Smooth muscle cell (in vitro differentiated cells): ENCODE data around the gene TBX15. TPM values are rescaled to one million over a fixed set of nuclear protein-coding genes. Genes with fewer than 3 reads are reported as not detected.
A peak's percentile ranks its signal among the peaks of the same experiment; 100 is the strongest.

Source experiments
- DNase-seq: peaks from one replicate; lab custom pipeline; 2025; ENCODE audit not compliant: unreplicated experiment; lab: John Stamatoyannopoulos, UW
- H2AFZ ChIP-seq: fragments of 200-600 bp; sonication (generic); 2 replicates; pipeline ENCODE4 v1.6.0; 2016; ENCODE audit warnings: antibody characterized with exemption, low read depth, mild to moderate bottlenecking
- H3F3A ChIP-seq: fragments of 200-600 bp; sonication (generic); 2 replicates; pipeline ENCODE4 v1.6.0; 2017; ENCODE audit warnings: antibody characterized with exemption, low read depth
- H3K27ac ChIP-seq: fragments of 200-600 bp; sonication (generic); 2 replicates; pipeline ENCODE4 v1.5.1; 2016; ENCODE audit warnings: low read depth, mild to moderate bottlenecking
- H3K27me3 ChIP-seq: fragments of 200-600 bp; sonication (generic); 2 replicates; pipeline ENCODE4 v1.6.1; 2016; ENCODE audit warnings: low read depth, mild to moderate bottlenecking
- H3K36me3 ChIP-seq: fragments of 200-600 bp; sonication (generic); 2 replicates; pipeline ENCODE4 v1.5.1; 2016; ENCODE audit warnings: low read depth
- H3K4me1 ChIP-seq: fragments of 200-600 bp; sonication (generic); 2 replicates; pipeline ENCODE4 v1.5.1; 2016; ENCODE audit warnings: low read depth
- H3K4me2 ChIP-seq: fragments of 200-600 bp; sonication (generic); 2 replicates; pipeline ENCODE4 v1.6.0; 2016; ENCODE audit warnings: mild to moderate bottlenecking
- H3K4me3 ChIP-seq: fragments of 200-600 bp; sonication (generic); 2 replicates; pipeline ENCODE4 v1.5.1; 2016; ENCODE audit warnings: mild to moderate bottlenecking
- H3K79me2 ChIP-seq: fragments of 200-600 bp; sonication (generic); 2 replicates; pipeline ENCODE4 v1.6.0; 2016; ENCODE audit warnings: low read depth, mild to moderate bottlenecking
- H3K9ac ChIP-seq: fragments of 200-600 bp; sonication (generic); 2 replicates; pipeline ENCODE4 v1.6.0; 2016; ENCODE audit warnings: low read depth
- H3K9me3 ChIP-seq: fragments of 200-600 bp; sonication (generic); replicated peaks from 2 replicates; pipeline ENCODE4 v1.5.1; 2016; ENCODE audit warnings: low read depth
- H4K20me1 ChIP-seq: fragments of 200-600 bp; sonication (generic); 2 replicates; pipeline ENCODE4 v1.6.0; 2016; ENCODE audit warnings: low read depth
- CTCF ChIP-seq: fragments of 200-600 bp; sonication (generic); IDR thresholded peaks from 2 replicates; pipeline ENCODE4 v1.5.1; 2017; ENCODE audit warnings: borderline replicate concordance, mild to moderate bottlenecking, antibody characterized with exemption; ENCODE audit not compliant: insufficient read depth, poor library complexity, severe bottlenecking
- WGBS: methylation state at CpG from one replicate; pipeline ENCODE4 v1.1.7; 2016; ENCODE audit warnings: low lambda C conversion rate; 5-methylcytosine and 5-hydroxymethylcytosine counted together
- polyA plus RNA-seq: library from polyadenylated mRNA; unstranded; fragments of >200 nt; fragmentation: Nextera tagmentation; extraction: Ambion mirVana; gene quantifications from 2 replicates; pipeline ENCODE4 v1.2.1, GENCODE V29; 2016
- total RNA-seq: library from RNA; depleted of rRNA; stranded (reverse); fragments of >200 nt; gene quantifications from 2 replicates; pipeline ENCODE4 v1.2.3, GENCODE V29; 2014

TBX15 gene
- total and polyA plus RNA-seq, 2 experiments from 2014 or later: 2.7 to 3.5 TPM

DNA sequence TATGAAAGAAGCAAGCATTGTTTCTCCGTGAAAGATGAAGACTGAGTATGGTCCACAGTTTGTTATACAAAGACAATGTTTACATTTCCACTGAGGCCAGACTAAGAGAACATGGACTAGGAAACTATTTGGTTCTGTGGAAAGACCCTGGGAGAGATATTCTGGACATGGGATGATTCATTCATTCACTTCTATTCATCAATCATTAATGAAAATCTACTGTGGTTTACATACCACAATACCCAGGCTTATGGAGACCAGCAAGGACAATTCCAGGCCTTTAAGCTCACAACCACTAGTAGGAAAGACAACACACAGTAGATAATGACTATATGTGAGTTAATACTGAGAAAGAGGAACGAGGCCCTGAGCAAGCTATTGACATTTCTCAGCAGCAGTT, 125.4 kb downstream of the TBX15 start:
- no peak for DNase-seq
- no peak for TF ChIP-seq CTCF
- Histone ChIP-seq H3K27ac (peak overlapping the region; percentile 97), H3K36me3 (no peaks in the 10 kb centered on the region), H3K9ac (peak overlapping the region; percentile 76), H3F3A (no peaks in the 10 kb centered on the region), H3K4me2 (peak overlapping the region; percentile 54), H2AFZ (no peak overlapping the region), H3K9me3 (no peaks in the 10 kb centered on the region), H3K4me3 (no peak overlapping the region), H4K20me1 (no peaks in the 10 kb centered on the region), H3K4me1 (no peaks in the 10 kb centered on the region), H3K27me3 (no peaks in the 10 kb centered on the region), H3K79me2 (no peaks in the 10 kb centered on the region)
- WGBS: 43% methylated on average over 2 of the region's 2 CpGs

GRCh38 chr1:118861216-118861615, 126.9 kb downstream of the TBX15 start:
- peak overlapping the region; percentile 57 for H3K9ac ChIP-seq
- H3K79me2 ChIP-seq: no peaks in the 10 kb centered on the region
- no peaks in the 10 kb centered on the region for H3K27me3 ChIP-seq
- no peak overlapping the region for H3K4me2 ChIP-seq
- no peak overlapping the region for H2AFZ ChIP-seq
- H4K20me1 ChIP-seq: no peaks in the 10 kb centered on the region
- no peak for DNase-seq
- H3F3A ChIP-seq: no peaks in the 10 kb centered on the region
- no peaks in the 10 kb centered on the region for H3K9me3 ChIP-seq
- H3K4me3 ChIP-seq: no peak overlapping the region
- H3K27ac ChIP-seq: peak overlapping the region; percentile 97
- no peaks in the 10 kb centered on the region for H3K36me3 ChIP-seq
- no peak for TF ChIP-seq CTCF
- H3K4me1 ChIP-seq: no peaks in the 10 kb centered on the region

DNA sequence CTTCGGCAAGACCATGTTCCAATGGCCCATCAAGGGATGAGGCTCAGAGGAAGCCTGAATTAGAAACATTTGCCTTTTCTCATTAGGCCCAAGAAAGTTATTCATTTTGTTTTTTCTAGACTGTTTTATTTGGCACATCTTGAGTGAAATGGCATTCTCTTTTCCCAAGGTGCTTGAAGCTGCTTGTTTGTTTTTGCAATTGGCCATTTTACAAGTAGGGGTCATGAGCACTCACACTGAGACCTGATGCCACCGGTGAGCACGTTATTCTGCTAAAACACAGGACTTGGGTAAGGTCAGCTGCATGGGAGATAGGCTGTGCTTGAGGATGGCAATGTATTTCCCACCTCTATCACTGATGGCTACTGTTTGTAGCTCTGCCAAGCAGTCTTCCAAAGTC, 128.1 kb downstream of the TBX15 start:
- no peak for TF ChIP-seq CTCF
- WGBS: 87% methylated on average over 3 of the region's 3 CpGs
- H3K4me1 ChIP-seq: no peaks in the 10 kb centered on the region
- H2AFZ ChIP-seq: no peak overlapping the region
- DNase-seq: no peak
- H3K27me3 ChIP-seq: no peaks in the 10 kb centered on the region
- no peaks in the 10 kb centered on the region for H3K36me3 ChIP-seq
- H3K9me3 ChIP-seq: no peaks in the 10 kb centered on the region
- H4K20me1 ChIP-seq: no peaks in the 10 kb centered on the region
- no peak overlapping the region for H3K27ac ChIP-seq
- H3K4me2 ChIP-seq: no peak overlapping the region
- no peak overlapping the region for H3K9ac ChIP-seq
- no peaks in the 10 kb centered on the region for H3K79me2 ChIP-seq
- H3F3A ChIP-seq: no peaks in the 10 kb centered on the region
- no peak overlapping the region for H3K4me3 ChIP-seq

- Histone ChIP-seq H4K20me1 (no peaks in the 10 kb centered on the region), H3K9ac (no peak overlapping the region), H3K36me3 (no peaks in the 10 kb centered on the region), H3K4me1 (no peaks in the 10 kb centered on the region), H3K4me3 (no peak overlapping the region), H3K9me3 (no peaks in the 10 kb centered on the region), H3F3A (no peaks in the 10 kb centered on the region), H3K27me3 (no peaks in the 10 kb centered on the region), H3K27ac (no peak overlapping the region), H2AFZ (no peak overlapping the region), H3K4me2 (no peak overlapping the region), H3K79me2 (no peaks in the 10 kb centered on the region)
- no peak for DNase-seq
- 85% methylated on average over 2 of the region's 2 CpGs for WGBS
- no peak for TF ChIP-seq CTCF
Measured at GRCh38 chr1:118846443-118846842, 141.7 kb downstream of the TBX15 start.
